ENCODE data around the gene BATF3.

- no peak for TF ChIP-seq POLR2B (IDR thresholded peaks at IDR 0.05; ENCODE audit: low read depth, partially characterized antibody)
- TF ChIP-seq CTCF (IDR thresholded peaks at IDR 0.05 in 2 of 3, conservative IDR thresholded peaks at IDR 0.05 in 1 of 3; ENCODE audit: insufficient read depth in 2 of 3, low read depth in 1 of 3, low read length in 3 of 3), result no peak
- TF ChIP-seq KLF10 (CRISPR knock-in tag; IDR thresholded peaks at IDR 0.05), result no peak
- TF ChIP-seq POLR2A (conservative IDR thresholded peaks at IDR 0.05), result no peak
- TF ChIP-seq JUN (IDR thresholded peaks at IDR 0.05; ENCODE audit: borderline replicate concordance, low read depth, low read length), result no peak
- TF ChIP-seq JUN (CRISPR knock-in tag; IDR thresholded peaks at IDR 0.05; ENCODE audit: borderline replicate concordance), result no peak
These were observed 49.4 kb downstream of the BATF3 start for GRCh38 chr1:212650228-212650627.
